ENCODE results near the gene GLI3.

Gene GLI3

GRCh38 chr7:41912851-41913567, 324.0 kb downstream of the GLI3 start:
- no peak for DNase-seq

DNA sequence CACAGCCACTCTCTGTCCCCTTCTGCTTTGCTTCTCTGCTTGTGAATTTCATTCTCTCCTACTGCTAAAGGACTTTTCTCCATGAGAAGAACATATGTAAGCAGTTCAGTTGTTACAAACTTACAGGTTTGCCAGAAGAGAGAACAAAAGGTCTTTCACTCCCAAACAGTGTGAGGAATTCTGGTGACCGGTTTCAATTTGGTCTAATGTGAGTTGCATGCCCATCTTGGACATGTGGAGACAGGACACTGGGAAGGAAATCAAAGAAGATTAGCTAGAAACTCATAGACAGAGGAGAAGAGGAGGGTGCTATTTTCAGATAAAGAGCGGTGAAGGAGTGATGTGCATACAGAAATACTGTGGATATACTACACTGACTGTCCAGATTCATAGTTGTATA, 324.6 kb downstream of the GLI3 start:
- no peak for DNase-seq

DNA sequence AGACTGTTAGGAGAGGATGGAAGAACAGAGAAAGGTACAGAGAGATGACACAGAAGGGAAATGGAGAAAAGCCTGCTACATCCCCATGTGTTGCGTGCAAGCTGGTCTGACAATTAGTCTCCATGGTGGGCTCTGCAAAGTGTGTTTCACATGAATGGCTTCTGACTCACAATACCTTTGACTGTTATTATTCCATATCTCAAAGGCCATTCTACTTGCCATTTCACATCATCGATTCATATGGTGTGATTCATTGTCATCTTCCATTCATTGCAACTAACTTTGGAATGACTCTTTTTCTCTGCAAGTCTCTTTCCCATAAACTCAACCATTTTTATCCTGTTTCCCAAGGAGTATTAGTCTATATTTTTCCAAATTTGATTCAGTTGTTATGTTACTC, 325.2 kb downstream of the GLI3 start:
- DNase-seq: no peak

Measured in stimulated activated CD4-positive, alpha-beta T cell treated with anti-CD3 and anti-CD28 coated beads, Interleukin-12 subunit alpha, Interleukin-12 subunit beta, amount 100 ng/mL, for 4 hours (primary cell).